IMR-90 (cell line): ENCODE measurements around the gene DKK3. TPM values are rescaled to one million over a fixed set of nuclear protein-coding genes. Genes with fewer than 3 reads are reported as not detected.

ENCODE experiments used
- ATAC-seq: fragments of 200-7000 bp; cut with Tn5 transposase; 2 replicates; pipeline ENCODE4 v1.9.1; 2020; ENCODE audit warnings: low read depth, mild to moderate bottlenecking, moderate library complexity
- BruUV-seq: library from RNA; stranded (reverse); fragments of 400-500 nt; replicated peaks from 2 replicates; lab custom pipeline; 2021; lab: Mats Ljungman, UMichigan
- CTCF ChIA-PET: fragments of 300-600 bp; formaldehyde crosslinking; extraction: SDS; loops from one replicate; lab custom pipeline; 2021; ENCODE audit warnings: antibody characterized with exemption; lab: Yijun Ruan, JAX
- POLR2A ChIA-PET: fragments of 300-600 bp; sonication (Branson Sonifier 250); formaldehyde crosslinking; loops from one replicate; lab custom pipeline; 2022; ENCODE audit warnings: antibody characterized with exemption; ENCODE audit not compliant: unreplicated experiment; lab: Charles Lee
- DNase-seq: peaks from one replicate; pipeline ENCODE4 v3.0.0; 2013
- H2AFZ ChIP-seq: replicated peaks from 2 replicates; pipeline ENCODE3; 2013; ENCODE audit warnings: low read length, mild to moderate bottlenecking; ENCODE audit not compliant: poor library complexity
- H2AK5ac ChIP-seq: 2 replicates; pipeline ENCODE4 v1.6.1; 2013; ENCODE audit warnings: low read depth, low read length, inconsistent platforms
- H2AK9ac ChIP-seq: replicated peaks from 2 replicates; pipeline ENCODE3; 2013; ENCODE audit warnings: mild to moderate bottlenecking, low read depth, low read length, moderate library complexity; ENCODE audit not compliant: poor library complexity
- H2BK120ac ChIP-seq: 2 replicates; pipeline ENCODE4 v1.6.1; 2013; ENCODE audit warnings: low read depth, low read length, inconsistent platforms
- H2BK15ac ChIP-seq: 3 replicates; pipeline ENCODE4 v1.6.1; 2013; ENCODE audit warnings: low read depth, low read length, inconsistent platforms
- H2BK20ac ChIP-seq: 2 replicates; pipeline ENCODE4 v1.6.1; 2013; ENCODE audit warnings: low read depth, mild to moderate bottlenecking, inconsistent platforms, low read length, moderate library complexity
- H2BK5ac ChIP-seq: 2 replicates; pipeline ENCODE4 v1.6.1; 2013; ENCODE audit warnings: mild to moderate bottlenecking, low read depth, low read length, inconsistent platforms; ENCODE audit not compliant: poor library complexity, severe bottlenecking
- H3K14ac ChIP-seq: replicated peaks from 2 replicates; pipeline ENCODE4 v1.6.1; 2013; ENCODE audit warnings: low read depth, low read length, inconsistent platforms
- H3K18ac ChIP-seq: 2 replicates; pipeline ENCODE4 v1.6.1; 2013; ENCODE audit warnings: low read depth, low read length, control low read depth
- H3K23ac ChIP-seq: 2 replicates; pipeline ENCODE4 v1.6.1; 2013; ENCODE audit warnings: low read depth, low read length, inconsistent platforms
- H3K27ac ChIP-seq: 2 replicates; pipeline ENCODE4 v1.5.1; 2013; ENCODE audit warnings: mild to moderate bottlenecking, control low read depth, low read length; ENCODE audit not compliant: insufficient read depth
- H3K27me3 ChIP-seq: 2 replicates; pipeline ENCODE4 v1.6.1; 2013; ENCODE audit warnings: low read length; ENCODE audit not compliant: control insufficient read depth, insufficient read depth
- H3K36me3 ChIP-seq: 2 replicates; pipeline ENCODE4 v1.6.1; 2013; ENCODE audit warnings: low read length, mixed read lengths; ENCODE audit not compliant: control insufficient read depth, insufficient read depth
- H3K4ac ChIP-seq: 2 replicates; pipeline ENCODE4 v1.6.1; 2013; ENCODE audit warnings: low read depth, low read length, inconsistent platforms
- H3K4me1 ChIP-seq: 2 replicates; pipeline ENCODE4 v1.6.1; 2013; ENCODE audit warnings: low read length, mixed read lengths; ENCODE audit not compliant: control insufficient read depth, insufficient read depth
- H3K4me2 ChIP-seq: 2 replicates; pipeline ENCODE4 v1.6.1; 2013; ENCODE audit warnings: low read depth, mild to moderate bottlenecking, control low read depth, low read length, moderate library complexity
- H3K4me3 ChIP-seq: 2 replicates; pipeline ENCODE4 v1.5.1; 2013; ENCODE audit warnings: low read depth, mild to moderate bottlenecking, control low read depth, low read length, moderate library complexity; ENCODE audit not compliant: insufficient read depth
- H3K56ac ChIP-seq: 2 replicates; pipeline ENCODE4 v1.6.1; 2013; ENCODE audit warnings: low read length, inconsistent platforms; ENCODE audit not compliant: insufficient read depth; ENCODE audit errors: extremely low read depth
- H3K79me1 ChIP-seq, 2 experiments: 2 replicates each; pipeline ENCODE4 v1.6.1; 2013; ENCODE audit warnings: low read length in 2 of 2, inconsistent platforms in 1 of 2, low read depth in 1 of 2
- H3K9ac ChIP-seq: 2 replicates; pipeline ENCODE4 v1.6.1; 2013; ENCODE audit warnings: low read depth, low read length, control low read depth
- H3K9me1 ChIP-seq: 2 replicates; pipeline ENCODE4 v1.6.1; 2013; ENCODE audit warnings: low read length, inconsistent platforms; ENCODE audit not compliant: insufficient read depth
- H3K9me3 ChIP-seq: 2 replicates; pipeline ENCODE4 v1.6.1; 2013; ENCODE audit warnings: low read length; ENCODE audit not compliant: control insufficient read depth, insufficient read depth
- H4K20me1 ChIP-seq: 2 replicates; pipeline ENCODE4 v1.6.1; 2013; ENCODE audit warnings: low read length, inconsistent platforms; ENCODE audit not compliant: insufficient read depth
- H4K5ac ChIP-seq: 2 replicates; pipeline ENCODE4 v1.6.1; 2013; ENCODE audit warnings: mild to moderate bottlenecking, low read depth, low read length, control low read depth
- H4K8ac ChIP-seq, 2 experiments: 2 replicates each; pipeline ENCODE4 v1.6.1; 2013; ENCODE audit warnings: low read depth in 2 of 2, low read length in 2 of 2, control low read depth in 1 of 2, inconsistent platforms in 1 of 2
- H4K91ac ChIP-seq: 2 replicates; pipeline ENCODE4 v1.6.1; 2013; ENCODE audit warnings: low read depth, low read length, inconsistent platforms; ENCODE audit not compliant: insufficient read depth
- ELK1 ChIP-seq: fragments of 150-350 bp; IDR thresholded peaks from 2 replicates; pipeline ENCODE4 v1.6.1; 2016; ENCODE audit warnings: low read depth, mild to moderate bottlenecking, low read length, moderate library complexity, borderline replicate concordance
- RCOR1 ChIP-seq: IDR thresholded peaks from 2 replicates; pipeline ENCODE4 v1.6.1; 2012; ENCODE audit warnings: mild to moderate bottlenecking, low read length, improper control_type of control experiment; ENCODE audit not compliant: insufficient replicate concordance
- WGBS, 2 experiments: methylation state at CpG; one replicate each; pipeline versions ENCODE4 v1.1.5 to v1.1.7; 2013; ENCODE audit warnings: missing lambda C conversion rate in 2 of 2; ENCODE audit not compliant: insufficient read length in 1 of 2; ENCODE audit errors: extremely low coverage in 2 of 2; 5-methylcytosine and 5-hydroxymethylcytosine counted together
- dilution Hi-C: fragments of 300-500 bp; cut with HindIII; formaldehyde crosslinking; loops from one replicate; pipeline ENCODE4 v1.14.3; 2018; ENCODE audit warnings: low sequenced_read_pairs; ENCODE audit not compliant: unreplicated experiment
- in situ Hi-C: fragments of 300-500 bp; cut with MboI; formaldehyde crosslinking; loops from 3 replicates; pipeline ENCODE4 v1.14.3; 2019; ENCODE audit warnings: low sequenced_read_pairs, inconsistent platforms, mixed read lengths
- intact Hi-C: fragments of 100-400 bp; cut with micrococcal nuclease; formaldehyde crosslinking; loops from 2 replicates; pipeline ENCODE4 v1.10.0; 2022
- polyA plus RNA-seq, 3 experiments: library from polyadenylated mRNA; depleted of rRNA; stranded (reverse); fragments of >200 nt; gene quantifications; 2 replicates each; pipeline ENCODE4 v1.2.3, GENCODE V29; 2012; ENCODE audit warnings: low replicate concordance in 1 of 3
- total RNA-seq: library from RNA; depleted of rRNA; stranded (reverse); fragments of >200 nt; gene quantifications from 2 replicates; pipeline ENCODE4 v1.2.3, GENCODE V29; 2012

Gene DKK3
- total and polyA plus RNA-seq, 2 of the 4 experiments (the other 2 are of a cell fraction), result 453 to 964 TPM

- 83% methylated on average over 1 of the region's 6 CpGs; no CpG with 5 or more reads in 1 of the 2 experiments for WGBS, 2 experiments
- Histone ChIP-seq H4K8ac (no peak overlapping the region), H3K18ac (no peak overlapping the region), H3K4me1 (peaks cover 28% of the 10 kb centered on the region), H4K5ac (no peak overlapping the region), H3K9ac (no peak overlapping the region), H2BK5ac (no peak overlapping the region), H3K14ac (no peak overlapping the region), H2AK5ac (no peak overlapping the region), H2AFZ (no peak overlapping the region), H3K9me1 (peaks cover 35% of the 10 kb centered on the region), H3K4me3 (no peak overlapping the region), H4K20me1 (peaks cover 19% of the 10 kb centered on the region), H2BK120ac (no peak overlapping the region), H3K23ac (no peak overlapping the region), H3K36me3 (peaks cover 40% of the 10 kb centered on the region), H3K27ac (no peak overlapping the region; the same call in 1 of the 2 replicates), H3K56ac (no peak overlapping the region), H3K4me2 (peak overlapping the region; percentile 27; the same call in 1 of the 2 replicates), H3K9me3 (no peaks in the 10 kb centered on the region), H2BK15ac (no peak overlapping the region), H2BK20ac (no peak overlapping the region), H3K4ac (no peak overlapping the region), H4K91ac (no peak overlapping the region), H3K79me1 (peaks cover 39 to 87% of the 10 kb centered on the region in 2 experiments), H3K27me3 (no peaks in the 10 kb centered on the region), H2AK9ac (no peak overlapping the region)
- TF ChIP-seq RCOR1, result peak; percentile 13
- no peak for TF ChIP-seq ELK1
- DNase-seq, result no peak
- in situ Hi-C loops (no loop called here), dilution Hi-C loops (no loop called here), intact Hi-C loops (loop anchor here (5.0 kb wide), 1 partner anchor 290 kb away; no protein-coding TSS in a partner anchor)
- CTCF ChIA-PET, result interaction anchor here (1.0 kb wide), 1 partner anchor 13 kb away, joined by 3 read pairs; no protein-coding TSS in a partner anchor
- BruUV-seq, result no TSS peak
- no peak for ATAC-seq
- POLR2A ChIA-PET, result no interaction called here
Measured at GRCh38 chr11:11992257-11993212, 15.9 kb downstream of the DKK3 start.
